Muscle layer of colon (tissue), 2 donors: ENCODE results near the gene GEMIN5.

Source experiments
- H3K27ac ChIP-seq: one replicate; pipeline ENCODE4 v1.7.0; 2013; ENCODE audit warnings: low read depth, mild to moderate bottlenecking, low read length, moderate library complexity
- H3K27me3 ChIP-seq, 2 donors: one replicate each; pipeline ENCODE4 v1.7.0; 2013; ENCODE audit warnings: low read length in 2 of 2, mild to moderate bottlenecking in 2 of 2; ENCODE audit not compliant: insufficient read depth in 2 of 2, control insufficient read depth in 1 of 2
- H3K36me3 ChIP-seq: one replicate; pipeline ENCODE4 v1.7.0; 2013; ENCODE audit warnings: mild to moderate bottlenecking, low read length; ENCODE audit not compliant: insufficient read depth
- H3K4me1 ChIP-seq: one replicate; pipeline ENCODE4 v1.7.0; 2013; ENCODE audit warnings: mild to moderate bottlenecking, low read length; ENCODE audit not compliant: insufficient read depth
- H3K4me3 ChIP-seq, 2 donors: one replicate each; pipeline ENCODE4 v1.7.0; 2013; ENCODE audit warnings: low read length in 2 of 2, low read depth in 1 of 2, mild to moderate bottlenecking in 1 of 2, moderate library complexity in 1 of 2
- H3K9ac ChIP-seq: one replicate; pipeline ENCODE4 v1.7.0; 2013; ENCODE audit warnings: low read length
- H3K9me3 ChIP-seq: one replicate; pipeline ENCODE4 v1.7.0; 2013; ENCODE audit warnings: mild to moderate bottlenecking, low read length
- donor health status: abdominal sarcoma.
- donor health status: Adenocarcinoma of cecum.

The GEMIN5 gene

DNA sequence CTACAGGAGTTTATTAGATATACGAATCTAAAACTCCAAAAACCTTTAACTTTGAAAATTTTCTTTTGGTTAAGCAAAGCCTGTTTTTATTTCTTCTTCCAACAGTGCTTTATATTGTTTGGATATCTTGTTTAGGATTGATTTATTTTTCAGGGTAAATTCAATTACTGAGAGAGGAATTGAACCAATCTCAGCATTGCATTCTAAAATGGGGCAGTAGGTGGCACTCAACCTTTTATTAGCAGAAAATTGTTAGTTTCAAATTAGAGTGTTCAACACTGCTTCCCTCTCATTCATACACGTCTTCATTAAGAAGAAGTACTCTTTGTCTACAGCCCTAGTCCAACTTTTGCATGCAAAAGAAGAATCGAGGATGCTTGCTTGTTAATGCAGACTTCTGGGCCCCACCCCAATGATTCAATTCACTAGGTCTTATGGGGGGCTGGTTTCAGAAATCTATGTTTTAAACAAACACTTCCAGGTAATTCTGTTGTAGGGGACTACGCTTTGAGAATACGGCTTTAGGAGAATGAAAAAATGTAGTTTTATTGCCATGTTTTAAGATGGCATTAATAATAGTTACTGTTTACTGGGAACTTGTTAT lies 29.5 kb upstream of the GEMIN5 start:
- Histone ChIP-seq H3K36me3 (peaks cover 36% of the 10 kb centered on the region), H3K9ac (no peak overlapping the region), H3K27me3 (no peaks in the 10 kb centered on the region), H3K27ac (no peak overlapping the region), H3K9me3 (no peaks in the 10 kb centered on the region), H3K4me3 (no peak overlapping the region), H3K4me1 (no peaks in the 10 kb centered on the region)

DNA sequence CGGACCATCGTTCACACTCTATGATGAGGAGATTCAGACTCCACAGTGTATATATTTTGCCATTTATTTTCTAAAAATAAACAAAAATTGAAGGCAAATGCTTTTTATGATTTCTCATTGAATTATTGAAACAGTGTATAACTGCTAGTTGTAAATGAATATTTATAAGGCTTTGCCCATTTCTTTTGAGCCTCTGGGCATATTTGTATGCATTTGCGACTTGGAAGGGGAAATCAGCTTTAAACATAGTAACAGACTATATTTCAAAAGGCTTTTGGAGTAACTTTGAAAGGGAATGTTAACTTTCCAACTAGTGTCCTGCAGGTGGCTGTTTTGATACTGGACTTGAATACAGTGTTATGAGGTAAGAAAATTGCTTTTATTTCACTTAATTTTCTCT lies 28.9 kb upstream of the GEMIN5 start:
- no peak overlapping the region for H3K4me3 ChIP-seq
- no peak overlapping the region for H3K27ac ChIP-seq
- H3K36me3 ChIP-seq = peaks cover 36% of the 10 kb centered on the region
- no peak overlapping the region for H3K9ac ChIP-seq
- H3K9me3 ChIP-seq = no peaks in the 10 kb centered on the region
- H3K27me3 ChIP-seq = no peaks in the 10 kb centered on the region
- no peaks in the 10 kb centered on the region for H3K4me1 ChIP-seq

DNA sequence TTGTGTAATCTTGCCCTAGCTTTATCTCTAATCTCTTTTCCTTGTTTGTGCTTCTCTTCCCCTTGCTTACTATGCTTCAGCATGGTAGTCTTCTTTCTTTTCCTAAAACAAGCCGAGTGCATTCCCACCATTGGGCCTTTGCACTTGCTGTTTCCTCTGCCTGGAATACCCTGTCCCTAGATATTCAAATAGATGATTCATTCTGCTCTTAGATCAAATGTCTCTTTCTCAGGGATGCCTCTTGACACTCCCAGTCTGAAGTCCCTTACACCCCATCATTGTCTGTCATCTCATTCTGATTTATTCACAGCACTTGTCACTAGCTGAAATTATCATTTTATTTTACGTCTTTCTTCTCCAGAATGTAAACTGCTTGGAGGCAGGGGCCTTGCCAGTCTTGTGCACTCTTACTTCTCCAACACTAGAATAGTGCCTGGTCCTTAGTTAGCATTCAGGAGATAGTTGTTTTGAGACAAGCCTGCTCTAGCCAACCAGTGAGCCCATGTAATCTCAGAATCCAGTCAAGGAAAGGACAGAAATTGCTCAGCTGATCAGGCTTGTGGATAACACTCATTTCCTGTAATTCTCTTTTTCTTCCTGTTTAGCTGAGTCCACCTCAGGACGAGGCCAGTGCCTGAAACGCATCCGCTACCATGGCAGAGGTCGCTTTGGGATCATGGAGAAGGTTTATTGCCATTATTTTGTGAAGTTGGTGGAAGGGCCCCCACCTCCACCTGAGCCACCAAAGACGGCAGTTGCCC lies 28.2 kb upstream of the GEMIN5 start:
- Histone ChIP-seq H3K36me3 (peaks cover 42% of the 10 kb centered on the region), H3K4me3 (no peak overlapping the region), H3K27ac (no peak overlapping the region), H3K9me3 (no peaks in the 10 kb centered on the region), H3K4me1 (no peaks in the 10 kb centered on the region), H3K9ac (no peak overlapping the region), H3K27me3 (no peaks in the 10 kb centered on the region)

DNA sequence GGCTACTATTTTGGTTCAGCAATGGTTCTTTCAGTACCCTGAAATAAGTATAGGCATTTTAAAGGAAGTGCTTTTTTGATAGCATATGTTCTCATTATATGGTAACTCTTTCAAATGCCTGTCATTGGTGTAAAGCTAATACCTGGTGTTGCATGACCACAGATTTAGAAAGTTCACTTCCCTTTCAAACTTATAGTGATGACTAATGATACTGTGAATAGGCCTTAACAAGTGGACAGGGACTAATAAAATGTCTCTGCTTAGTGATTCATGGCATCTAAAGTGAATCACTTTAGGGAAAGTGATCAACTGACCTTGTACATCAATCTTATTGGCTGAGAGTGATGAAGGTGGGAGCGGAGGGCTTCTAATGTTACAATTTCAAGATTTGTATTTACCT lies 24.5 kb upstream of the GEMIN5 start:
- Histone ChIP-seq H3K27me3 (no peaks in the 10 kb centered on the region), H3K4me3 (no peak overlapping the region), H3K9ac (no peak overlapping the region), H3K36me3 (peaks cover 46% of the 10 kb centered on the region), H3K9me3 (no peaks in the 10 kb centered on the region), H3K4me1 (no peaks in the 10 kb centered on the region), H3K27ac (no peak overlapping the region)

DNA sequence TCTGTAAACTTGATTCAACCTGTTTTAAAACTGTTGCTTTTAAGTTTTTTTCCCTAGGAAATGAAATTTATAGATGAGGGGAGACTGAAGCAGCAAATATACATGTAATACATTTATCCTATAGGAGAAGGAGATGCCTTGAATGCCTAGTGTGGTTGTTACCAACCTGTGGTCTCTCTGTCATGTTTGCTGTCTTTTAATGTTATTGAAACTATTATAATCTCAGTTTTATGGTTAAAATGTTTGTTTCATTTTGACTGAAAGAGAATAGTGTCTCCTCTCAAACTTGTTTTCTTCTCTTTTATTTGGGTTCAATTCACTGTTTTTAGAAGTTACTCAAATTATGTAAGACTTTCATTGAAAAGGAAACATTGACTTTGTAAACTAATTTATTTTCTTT lies 18.7 kb upstream of the GEMIN5 start:
- Histone ChIP-seq H3K9ac (no peak overlapping the region), H3K27me3 (no peaks in the 10 kb centered on the region), H3K9me3 (no peaks in the 10 kb centered on the region), H3K36me3 (peaks cover 32% of the 10 kb centered on the region), H3K27ac (no peak overlapping the region), H3K4me1 (no peaks in the 10 kb centered on the region), H3K4me3 (no peak overlapping the region)

GRCh38 chr5:154949781-154950180 lies 11.8 kb upstream of the GEMIN5 start:
- no peak overlapping the region for H3K27ac ChIP-seq

GRCh38 chr5:154948313-154948712 lies 10.3 kb upstream of the GEMIN5 start:
- H3K27ac ChIP-seq = no peak overlapping the region
- H3K36me3 ChIP-seq = no peaks in the 10 kb centered on the region
- H3K9ac ChIP-seq = no peak overlapping the region
- H3K4me3 ChIP-seq = no peak overlapping the region
- H3K9me3 ChIP-seq = no peaks in the 10 kb centered on the region
- H3K4me1 ChIP-seq = peaks cover under 1% of the 10 kb centered on the region
- H3K27me3 ChIP-seq = no peaks in the 10 kb centered on the region

More at GRCh38 chr5:154949781-154950180, 11.8 kb upstream of the GEMIN5 start:
- Histone ChIP-seq H3K27me3 (no peaks in the 10 kb centered on the region), H3K9ac (no peak overlapping the region), H3K4me1 (no peaks in the 10 kb centered on the region), H3K36me3 (no peaks in the 10 kb centered on the region), H3K9me3 (no peaks in the 10 kb centered on the region), H3K4me3 (no peak overlapping the region)

GRCh38 chr5:154947778-154948177 lies 9.8 kb upstream of the GEMIN5 start:
- H3K27ac ChIP-seq = no peak overlapping the region
- no peaks in the 10 kb centered on the region for H3K27me3 ChIP-seq
- no peak overlapping the region for H3K4me3 ChIP-seq
- no peak overlapping the region for H3K9ac ChIP-seq
- H3K4me1 ChIP-seq = peaks cover 6% of the 10 kb centered on the region
- H3K9me3 ChIP-seq = no peaks in the 10 kb centered on the region
- H3K36me3 ChIP-seq = no peaks in the 10 kb centered on the region

DNA sequence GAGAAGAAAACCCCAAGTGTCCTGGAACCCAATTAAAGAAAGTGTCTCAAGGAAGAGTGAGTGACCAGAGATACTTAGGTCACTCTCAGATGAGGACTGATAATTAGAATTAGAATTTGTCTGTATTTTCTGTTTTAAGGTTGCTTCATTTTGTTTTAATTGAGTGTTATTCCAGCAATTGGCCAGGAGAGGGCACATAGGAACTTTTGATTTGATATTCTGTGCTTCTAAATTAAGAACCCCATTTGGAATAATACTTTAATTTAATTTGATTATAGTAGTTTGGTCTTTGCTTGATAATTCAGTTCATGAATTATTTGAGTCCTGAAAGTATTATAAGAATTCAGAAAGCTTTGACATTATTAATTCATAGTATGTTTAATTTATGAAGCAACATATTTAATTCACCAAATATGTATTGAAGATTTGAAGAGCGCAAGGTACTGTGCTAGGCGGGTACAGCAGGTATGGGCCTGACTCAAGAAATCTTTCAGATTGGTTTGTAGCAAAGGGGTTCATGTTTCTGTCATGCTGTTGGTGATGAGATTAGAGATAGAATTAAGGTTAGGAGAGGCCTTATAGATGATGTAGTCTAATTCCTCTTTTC lies 7.8 kb upstream of the GEMIN5 start:
- Histone ChIP-seq H3K9ac (no peak overlapping the region), H3K27me3 (no peaks in the 10 kb centered on the region), H3K4me1 (peaks cover 19% of the 10 kb centered on the region), H3K36me3 (no peaks in the 10 kb centered on the region), H3K4me3 (no peak overlapping the region), H3K9me3 (no peaks in the 10 kb centered on the region), H3K27ac (no peak overlapping the region)

- peaks cover 25% of the 10 kb centered on the region for H3K4me1 ChIP-seq
- no peak overlapping the region for H3K9ac ChIP-seq
- no peak overlapping the region for H3K27ac ChIP-seq
- no peaks in the 10 kb centered on the region for H3K9me3 ChIP-seq
- H3K27me3 ChIP-seq = no peaks in the 10 kb centered on the region
- no peaks in the 10 kb centered on the region for H3K36me3 ChIP-seq
- H3K4me3 ChIP-seq = no peak overlapping the region
Measured at GRCh38 chr5:154944716-154945115, 6.7 kb upstream of the GEMIN5 start.

DNA sequence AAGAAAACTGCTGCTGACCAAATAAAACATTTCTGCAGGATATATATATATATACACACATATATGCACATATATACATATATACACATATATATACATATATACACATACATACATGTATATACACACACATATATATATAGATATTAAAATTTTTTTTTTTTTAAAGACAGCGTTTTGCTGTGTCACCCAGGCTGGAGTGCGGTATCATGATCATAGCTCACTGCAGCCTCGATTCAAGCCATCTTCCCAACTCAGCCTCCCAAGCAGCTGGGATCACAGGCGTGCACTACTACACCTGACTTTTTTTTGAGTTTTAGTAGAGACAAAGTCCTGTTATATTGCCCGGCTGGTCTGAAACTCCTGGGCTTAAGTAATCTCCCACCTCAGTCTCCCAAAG lies 5.5 kb upstream of the GEMIN5 start:
- Histone ChIP-seq H3K9ac (no peak overlapping the region), H3K9me3 (no peaks in the 10 kb centered on the region), H3K36me3 (no peaks in the 10 kb centered on the region), H3K27me3 (no peaks in the 10 kb centered on the region), H3K4me1 (peaks cover 25% of the 10 kb centered on the region), H3K4me3 (no peak overlapping the region), H3K27ac (no peak overlapping the region)
